ENCODE measurements around the gene RAB35. TPM values are rescaled to one million over a fixed set of nuclear protein-coding genes. Genes with fewer than 3 reads are reported as not detected.

The RAB35 gene
- total and polyA plus RNA-seq, 2 donors (not counting 1 experiment from before 2014, with no cell fraction given), result 20.4 to 52.9 TPM

DNA sequence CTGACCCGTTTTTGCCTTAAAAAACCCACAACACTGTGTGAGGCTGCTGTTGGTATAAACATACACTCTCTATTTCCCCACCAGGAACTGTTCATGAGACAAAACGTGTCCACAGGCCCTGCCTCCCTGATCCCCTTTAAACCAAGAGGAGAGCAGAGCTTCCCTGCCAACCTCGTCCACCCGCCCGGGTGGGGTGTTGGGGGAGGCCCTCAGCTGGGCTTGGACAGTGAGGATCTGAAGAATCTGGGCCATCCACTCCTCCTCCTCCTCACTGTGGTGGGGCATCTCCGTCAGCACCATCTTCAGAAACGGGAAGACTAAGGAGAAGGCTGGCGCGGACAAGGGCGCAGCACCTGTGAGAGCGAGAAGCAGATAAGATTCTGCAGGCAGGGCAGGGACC is 41.1 kb upstream of the RAB35 start:
- ChIA-PET CTCF (no interaction called here), POLR2A (no interaction called here)
- Mint-ChIP-seq H3K4me1 (no peaks in the 10 kb centered on the region), H3K9me3 (ENCODE audit: insufficient read depth) (no peaks in the 10 kb centered on the region), H3K27ac (no peak overlapping the region), H3K27me3 (no peaks in the 10 kb centered on the region), H3K4me3 (no peak overlapping the region)
- intact Hi-C loops (cut with micrococcal nuclease), result no loop called here
- no peak for DNase-seq
- WGBS (ENCODE audit: insufficient coverage), result 95% methylated on average over 7 of the region's 11 CpGs
- Histone ChIP-seq H3K4me3 (ENCODE audit: control extremely low read depth in 1 of 5, extremely low read depth in 1 of 5, insufficient read depth in 1 of 5, low read depth in 2 of 5, low read length in 4 of 5) (no peak overlapping the region), H3K27ac (ENCODE audit: low read length in 2 of 2) (no peak overlapping the region), H3K9me3 (ENCODE audit: control extremely low read depth in 1 of 3, control insufficient read depth in 2 of 3, insufficient read depth in 1 of 3, low read length in 2 of 3) (no peaks in the 10 kb centered on the region), H3K36me3 (replicated peaks in 1 of 2; ENCODE audit: control extremely low read depth in 1 of 2, control insufficient read depth in 1 of 2, extremely low read depth in 1 of 2, insufficient read depth in 2 of 2, low read length in 1 of 2) (peaks cover 20 to 93% of the 10 kb centered on the region in 2 experiments), H3K79me2 (ENCODE audit: control insufficient read depth, insufficient read depth, low read length) (no peaks in the 10 kb centered on the region), H3K9ac (ENCODE audit: low read length) (no peak overlapping the region), H3K4me1 (ENCODE audit: control insufficient read depth in 2 of 2, insufficient read depth in 2 of 2, low read length in 2 of 2) (no peaks in the 10 kb centered on the region), H3K4me2 (replicated peaks; ENCODE audit: low read depth, low read length, poor library complexity, severe bottlenecking) (no peak overlapping the region), H3K27me3 (replicated peaks in 1 of 4; ENCODE audit: control extremely low read depth in 1 of 4, control insufficient read depth in 3 of 4, insufficient read depth in 4 of 4, low read length in 3 of 4) (no peaks in the 10 kb centered on the region), H2AFZ (ENCODE audit: insufficient read depth, low read depth, low read length, poor library complexity, severe bottlenecking) (no peak overlapping the region), H4K20me1 (ENCODE audit: control insufficient read depth, insufficient read depth, low read length, poor library complexity, severe bottlenecking) (no peaks in the 10 kb centered on the region)
- ATAC-seq (ENCODE audit: low read depth), result no peak
- no peak for TF ChIP-seq EZH2 (IDR thresholded peaks at IDR 0.05; ENCODE audit: borderline replicate concordance, insufficient read depth, low read depth, low read length, poor library complexity, severe bottlenecking)
- TF ChIP-seq, protein P1, sequence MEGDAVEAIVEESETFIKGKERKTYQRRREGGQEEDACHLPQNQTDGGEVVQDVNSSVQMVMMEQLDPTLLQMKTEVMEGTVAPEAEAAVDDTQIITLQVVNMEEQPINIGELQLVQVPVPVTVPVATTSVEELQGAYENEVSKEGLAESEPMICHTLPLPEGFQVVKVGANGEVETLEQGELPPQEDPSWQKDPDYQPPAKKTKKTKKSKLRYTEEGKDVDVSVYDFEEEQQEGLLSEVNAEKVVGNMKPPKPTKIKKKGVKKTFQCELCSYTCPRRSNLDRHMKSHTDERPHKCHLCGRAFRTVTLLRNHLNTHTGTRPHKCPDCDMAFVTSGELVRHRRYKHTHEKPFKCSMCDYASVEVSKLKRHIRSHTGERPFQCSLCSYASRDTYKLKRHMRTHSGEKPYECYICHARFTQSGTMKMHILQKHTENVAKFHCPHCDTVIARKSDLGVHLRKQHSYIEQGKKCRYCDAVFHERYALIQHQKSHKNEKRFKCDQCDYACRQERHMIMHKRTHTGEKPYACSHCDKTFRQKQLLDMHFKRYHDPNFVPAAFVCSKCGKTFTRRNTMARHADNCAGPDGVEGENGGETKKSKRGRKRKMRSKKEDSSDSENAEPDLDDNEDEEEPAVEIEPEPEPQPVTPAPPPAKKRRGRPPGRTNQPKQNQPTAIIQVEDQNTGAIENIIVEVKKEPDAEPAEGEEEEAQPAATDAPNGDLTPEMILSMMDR (IDR thresholded peaks at IDR 0.05), result no peak

DNA sequence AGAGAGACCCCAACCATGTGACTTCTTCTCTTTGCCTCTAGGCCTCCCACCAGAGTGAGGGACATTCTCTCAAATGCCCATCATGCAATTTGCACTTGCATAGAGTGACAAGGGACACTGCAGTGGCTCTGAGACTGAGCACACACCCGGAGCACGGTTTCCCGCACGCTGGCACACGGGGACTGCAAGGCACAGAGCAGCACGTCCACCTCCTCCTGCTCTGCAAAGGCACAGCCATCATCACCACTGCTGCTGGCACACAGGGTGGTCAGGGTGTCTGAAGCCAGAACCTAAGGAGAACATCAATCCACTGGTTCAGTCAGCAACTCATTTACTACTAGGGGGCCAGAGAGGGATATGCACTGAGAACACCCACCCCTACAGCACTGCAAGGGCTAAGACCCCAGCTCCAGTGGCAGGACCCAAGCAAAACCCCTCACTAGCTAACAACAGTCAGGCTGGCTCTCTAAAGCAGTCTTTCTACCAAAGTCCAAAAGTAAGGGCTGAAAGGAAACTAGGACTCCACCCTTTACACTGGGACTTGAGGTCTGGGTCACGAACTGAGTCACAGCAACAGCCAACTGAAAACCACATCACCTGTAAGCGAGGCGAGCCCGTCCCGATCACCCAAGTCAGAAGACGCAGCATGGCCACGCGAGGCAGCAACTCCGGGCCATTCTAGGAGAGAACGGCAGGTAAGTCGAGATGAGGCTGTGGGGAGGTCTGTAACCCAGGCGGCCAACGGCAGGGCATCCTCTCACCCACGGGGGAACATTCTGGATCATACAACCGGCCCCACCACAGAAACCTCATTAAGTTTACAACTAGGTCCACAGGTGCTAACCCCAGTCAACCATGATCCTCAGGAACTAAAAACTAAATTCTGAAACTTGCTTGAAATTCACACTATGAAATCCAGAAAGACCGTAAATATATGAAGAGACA is 40.0 kb upstream of the RAB35 start:
- no peak overlapping the region for H3K4me3 Mint-ChIP-seq
- no peak for DNase-seq

More for the DNA sequence above, 40.0 kb upstream of the RAB35 start:
- no peak overlapping the region for H3K27ac Mint-ChIP-seq
- ChIA-PET CTCF (no interaction called here), POLR2A (no interaction called here)
- intact Hi-C loops (cut with micrococcal nuclease), result no loop called here
- no peaks in the 10 kb centered on the region for H3K9me3 Mint-ChIP-seq (ENCODE audit: insufficient read depth)
- H4K20me1 ChIP-seq (ENCODE audit: control insufficient read depth, insufficient read depth, low read length, poor library complexity, severe bottlenecking), result no peaks in the 10 kb centered on the region
- no peak overlapping the region for H3K4me2 ChIP-seq (replicated peaks; ENCODE audit: low read depth, low read length, poor library complexity, severe bottlenecking)
- H2AFZ ChIP-seq (ENCODE audit: insufficient read depth, low read depth, low read length, poor library complexity, severe bottlenecking), result no peak overlapping the region
- H3K9me3 ChIP-seq (ENCODE audit: control extremely low read depth in 1 of 3, control insufficient read depth in 2 of 3, insufficient read depth in 1 of 3, low read length in 2 of 3), result no peaks in the 10 kb centered on the region
- no peak overlapping the region for H3K9ac ChIP-seq (ENCODE audit: low read length)
- peaks cover 18 to 87% of the 10 kb centered on the region in 2 experiments for H3K36me3 ChIP-seq (replicated peaks in 1 of 2; ENCODE audit: control extremely low read depth in 1 of 2, control insufficient read depth in 1 of 2, extremely low read depth in 1 of 2, insufficient read depth in 2 of 2, low read length in 1 of 2)
- H3K27ac ChIP-seq (ENCODE audit: low read length in 2 of 2), result no peak overlapping the region
- WGBS (ENCODE audit: insufficient coverage), result 90% methylated on average over 19 of the region's 22 CpGs
- no peak overlapping the region for H3K4me3 ChIP-seq (ENCODE audit: control extremely low read depth in 1 of 5, extremely low read depth in 1 of 5, insufficient read depth in 1 of 5, low read depth in 2 of 5, low read length in 4 of 5)
- no peaks in the 10 kb centered on the region for H3K27me3 Mint-ChIP-seq
- ATAC-seq (ENCODE audit: low read depth), result no peak
- TF ChIP-seq EZH2 (IDR thresholded peaks at IDR 0.05; ENCODE audit: borderline replicate concordance, insufficient read depth, low read depth, low read length, poor library complexity, severe bottlenecking), result no peak
- TF ChIP-seq, protein P1 (IDR thresholded peaks at IDR 0.05), result no peak
- H3K79me2 ChIP-seq (ENCODE audit: control insufficient read depth, insufficient read depth, low read length), result no peaks in the 10 kb centered on the region
- no peaks in the 10 kb centered on the region for H3K27me3 ChIP-seq (replicated peaks in 1 of 4; ENCODE audit: control extremely low read depth in 1 of 4, control insufficient read depth in 3 of 4, insufficient read depth in 4 of 4, low read length in 3 of 4)
- no peaks in the 10 kb centered on the region for H3K4me1 Mint-ChIP-seq
- H3K4me1 ChIP-seq (ENCODE audit: control insufficient read depth in 2 of 2, insufficient read depth in 2 of 2, low read length in 2 of 2), result no peaks in the 10 kb centered on the region
